Ovary (tissue), 3 donors: ENCODE results near the gene HS3ST4.

Experiments
- CTCF ChIP-seq, 3 donors: fragments of 450-650 bp in 2 of 3; fragments of 200-600 bp in 1 of 3; IDR thresholded peaks; one replicate each; pipeline versions ENCODE4 v1.5.1 to v1.8.0; 2016 to 2022; ENCODE audit warnings: antibody characterized with exemption in 3 of 3, mild to moderate bottlenecking in 1 of 3
- EP300 ChIP-seq: sonication (generic); formaldehyde crosslinking; IDR thresholded peaks from one replicate; pipeline ENCODE4 v1.6.1; 2017; ENCODE audit warnings: antibody characterized with exemption
- donor health status: DM: no; HTN: no; CAD: no.

- no peak for TF ChIP-seq CTCF (IDR thresholded peaks at IDR 0.05)
- TF ChIP-seq EP300, result no peak
Observed at GRCh38 chr16:25859645-25860044, 167.9 kb downstream of the HS3ST4 start.
